Activated CD4-positive, alpha-beta T cell treated with anti-CD3 and anti-CD28 coated beads, Interleukin-10, Interleukin-2, amounts not matched to agents 100 ng/mL and 50 ng/mL, durations not matched to agents 16 hours and 8 hours (primary cell): Measurements from ENCODE around the gene FBXW7.

ENCODE experiments used
- DNase-seq: peaks from one replicate; pipeline ENCODE4 v3.0.0-alpha.2; 2020

The FBXW7 gene

GRCh38 chr4:152273343-152273742 is 262.5 kb downstream of the FBXW7 start:
- DNase-seq: no peak
